ENCODE results near the gene ZMIZ1.
"Not testable (repeated sequence)": the region's sequence is repeated elsewhere in the genome, so short reads cannot be mapped to it uniquely, and the experiment has no call there.

ZMIZ1 gene

DNA sequence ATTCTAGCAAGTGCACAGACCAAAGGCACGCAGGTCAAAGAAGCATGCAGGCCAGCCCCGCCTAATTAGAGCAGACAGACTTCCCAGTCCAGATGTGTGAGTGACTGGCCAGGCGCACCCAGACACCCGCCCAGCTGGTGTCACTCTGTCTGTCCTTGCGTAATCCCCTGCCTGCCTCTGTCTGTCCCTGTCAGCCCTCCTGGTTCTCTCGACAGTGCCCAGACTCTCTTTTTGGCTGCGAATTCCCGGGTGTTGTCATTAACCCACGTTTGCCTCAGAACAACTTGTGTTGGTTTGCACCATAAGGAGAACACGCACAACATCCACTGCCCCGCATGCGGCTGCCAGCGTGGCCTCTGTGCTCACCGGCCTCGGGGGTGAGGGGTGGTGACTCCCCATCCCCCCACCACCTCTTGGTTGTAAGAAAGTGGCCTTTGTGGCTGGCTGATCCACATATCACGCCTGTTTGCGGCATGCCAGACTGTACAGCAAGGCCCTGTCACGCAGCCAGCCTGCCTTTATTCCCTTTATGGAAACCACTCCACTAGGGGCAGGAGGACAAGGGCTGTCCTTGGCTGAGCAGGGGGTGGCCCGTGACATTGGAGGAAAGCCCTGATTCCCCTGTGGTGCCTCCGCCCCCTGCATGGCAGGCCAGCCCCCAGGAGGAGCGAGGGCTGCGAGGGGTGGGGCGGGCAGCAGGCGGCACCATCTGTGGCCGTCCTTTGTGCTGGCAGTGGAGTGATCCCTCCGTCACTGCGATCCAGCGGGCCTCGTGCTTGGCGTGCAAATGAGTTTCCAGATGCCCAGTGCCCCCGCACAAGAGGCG, 205.7 kb downstream of the ZMIZ1 start:
- DNase-seq = no peak

DNA sequence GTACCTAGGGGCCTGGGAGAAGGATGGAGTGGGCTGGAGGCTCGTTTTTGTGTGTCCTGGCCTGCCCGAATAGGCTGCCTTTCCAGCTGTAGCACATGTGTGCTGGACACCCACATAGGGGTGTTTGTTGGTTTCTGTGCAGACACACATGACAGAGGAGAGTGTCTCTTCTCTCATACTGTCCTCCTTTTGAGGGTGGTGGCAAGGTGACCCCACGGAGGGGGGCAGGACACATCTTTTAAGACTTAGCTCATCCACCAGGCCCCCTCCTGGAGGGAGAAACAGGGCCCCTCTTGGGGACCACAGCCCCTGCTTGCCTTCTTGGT, 206.3 kb downstream of the ZMIZ1 start:
- no peak for DNase-seq

DNA sequence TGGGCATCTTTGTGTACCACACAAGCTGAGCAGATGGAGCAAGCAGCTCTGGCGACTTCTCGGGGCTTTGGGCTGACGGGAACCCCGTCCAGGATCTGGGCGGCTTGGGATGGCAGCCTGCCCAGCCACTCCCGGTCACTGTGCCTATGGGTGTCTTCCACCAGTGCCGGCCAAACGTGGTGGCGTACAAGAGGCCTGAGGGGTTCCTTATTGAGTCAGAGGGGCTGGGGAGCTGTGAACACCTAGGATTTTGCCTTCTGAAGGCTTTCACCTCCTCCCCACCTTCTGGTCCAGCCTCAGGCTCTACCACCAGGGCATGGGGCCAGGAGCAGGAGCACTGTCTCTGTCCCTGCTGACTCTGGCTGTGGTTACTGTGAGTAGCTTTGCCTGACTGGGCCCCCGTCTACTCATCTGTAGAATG, 206.7 kb downstream of the ZMIZ1 start:
- no peak for DNase-seq

- no peak for DNase-seq
Measured at GRCh38 chr10:79277579-79278269, 209.0 kb downstream of the ZMIZ1 start.

- not testable (repeated sequence) for DNase-seq
Measured at GRCh38 chr10:79279047-79279446, 210.3 kb downstream of the ZMIZ1 start.

GRCh38 chr10:79280956-79281355, 212.2 kb downstream of the ZMIZ1 start:
- DNase-seq = no peak

GRCh38 chr10:79282388-79282787, 213.6 kb downstream of the ZMIZ1 start:
- no peak for DNase-seq

- DNase-seq = no peak
Measured at GRCh38 chr10:79283616-79284015, 214.8 kb downstream of the ZMIZ1 start.

- DNase-seq = no peak
Measured at GRCh38 chr10:79284158-79284871, 215.5 kb downstream of the ZMIZ1 start.

- DNase-seq = no peak
Measured at GRCh38 chr10:79285315-79286197, 216.8 kb downstream of the ZMIZ1 start.

- DNase-seq = no peak
Measured at GRCh38 chr10:79286318-79286951, 217.7 kb downstream of the ZMIZ1 start.

DNA sequence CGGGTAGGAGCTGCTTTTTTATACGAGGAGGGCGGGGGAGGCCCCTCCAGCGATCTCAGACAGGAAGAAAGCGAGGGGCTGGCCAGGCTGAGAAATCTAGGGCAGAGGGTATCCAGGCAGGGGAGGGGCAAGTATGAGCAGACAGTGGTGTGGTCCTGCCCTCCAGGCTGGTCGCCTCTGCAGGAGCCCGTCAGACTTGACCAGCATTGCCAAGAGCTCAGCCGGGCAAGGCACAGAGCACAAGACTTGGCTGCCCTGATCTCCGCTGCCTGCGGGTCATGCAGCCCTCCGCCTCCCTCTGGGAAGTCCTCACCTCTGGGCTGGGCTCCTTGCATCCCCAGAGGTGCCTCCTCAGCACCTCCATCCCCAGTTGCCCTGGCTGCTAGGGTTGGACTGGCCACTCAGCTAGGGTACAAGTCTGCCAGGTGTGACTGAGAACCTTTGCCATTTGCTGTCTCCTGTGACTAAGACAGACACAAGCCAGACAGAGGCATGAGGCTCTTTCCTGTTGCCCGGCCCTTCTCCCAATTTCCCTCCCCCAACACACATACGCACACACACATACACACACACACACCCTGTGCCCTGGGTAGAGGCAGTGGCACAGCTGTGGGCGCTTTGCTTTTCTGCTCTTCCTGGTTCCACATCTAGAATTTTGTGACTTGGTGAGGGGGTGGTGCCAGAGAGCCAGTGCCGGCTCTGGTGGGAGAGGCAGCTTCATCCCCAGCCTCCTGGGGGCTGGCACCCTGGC, 219.4 kb downstream of the ZMIZ1 start:
- no peak for DNase-seq

DNA sequence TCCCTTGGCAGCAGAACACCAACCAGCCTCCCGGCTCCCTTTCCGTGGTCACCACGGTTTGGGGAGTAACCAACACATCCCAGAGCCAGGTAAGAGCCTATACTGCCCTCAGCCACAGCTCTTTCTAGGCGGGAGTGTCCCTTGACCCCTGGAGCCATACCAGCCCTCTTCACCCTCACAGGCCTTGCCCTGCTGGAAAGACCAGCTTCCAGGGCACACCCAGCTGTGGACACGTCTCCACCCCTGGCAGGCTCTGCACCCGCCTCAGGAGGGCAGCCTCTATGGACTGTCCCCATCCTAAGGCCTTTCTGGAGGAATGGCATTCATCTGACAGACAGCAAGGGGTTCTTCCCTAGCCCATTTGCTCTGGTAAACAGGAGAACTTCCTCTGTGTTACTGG, 221.0 kb downstream of the ZMIZ1 start:
- no peak for DNase-seq

GRCh38 chr10:79292026-79292766, 223.4 kb downstream of the ZMIZ1 start:
- DNase-seq = no peak

GRCh38 chr10:79292891-79293746, 224.4 kb downstream of the ZMIZ1 start:
- no peak for DNase-seq

- DNase-seq = no peak
Measured at GRCh38 chr10:79293841-79294581, 225.2 kb downstream of the ZMIZ1 start.

GRCh38 chr10:79295563-79295962, 226.8 kb downstream of the ZMIZ1 start:
- DNase-seq = no peak

GRCh38 chr10:79296431-79296830, 227.7 kb downstream of the ZMIZ1 start:
- no peak for DNase-seq

Data from T1000 (cell line).